ENCODE results near the gene KCTD19.

KCTD19 gene

GRCh38 chr16:67282447-67282805, 44.1 kb downstream of the KCTD19 start:
- no peak for DNase-seq

GRCh38 chr16:67281536-67282446, 44.8 kb downstream of the KCTD19 start:
- no peak for DNase-seq

- DNase-seq: no peak
These were observed 46.2 kb downstream of the KCTD19 start for GRCh38 chr16:67280090-67281015.

- DNase-seq: peak; percentile 88
These were observed 47.0 kb downstream of the KCTD19 start, which contains the start of gene PLEKHG4 for GRCh38 chr16:67279296-67280089. PLEKHG4 (plus strand) TSS chr16:67279532; CDS start chr16:67280045, 513 bp downstream.

GRCh38 chr16:67278773-67279295, 47.7 kb downstream of the KCTD19 start:
- peak; percentile 46 for DNase-seq

- DNase-seq: no peak
These were observed 48.4 kb downstream of the KCTD19 start for GRCh38 chr16:67277999-67278772.

- DNase-seq: no peak
These were observed 49.1 kb downstream of the KCTD19 start for GRCh38 chr16:67277294-67277998.

GRCh38 chr16:67275321-67275720, 51.2 kb downstream of the KCTD19 start:
- no peak for DNase-seq

- no peak for DNase-seq
These were observed 55.1 kb downstream of the KCTD19 start for GRCh38 chr16:67271446-67271845.

- DNase-seq: no peak
These were observed 55.6 kb downstream of the KCTD19 start for GRCh38 chr16:67270931-67271338.

GRCh38 chr16:67269766-67270165, 56.8 kb downstream of the KCTD19 start:
- DNase-seq: no peak

GRCh38 chr16:67268136-67268579, 58.4 kb downstream of the KCTD19 start:
- no peak for DNase-seq

GRCh38 chr16:67265834-67266233, 60.7 kb downstream of the KCTD19 start:
- no peak for DNase-seq

GRCh38 chr16:67264866-67265265, 61.7 kb downstream of the KCTD19 start:
- no peak for DNase-seq

- DNase-seq: no peak
These were observed 62.3 kb downstream of the KCTD19 start for GRCh38 chr16:67264277-67264676.

GRCh38 chr16:67263201-67263600, 63.3 kb downstream of the KCTD19 start:
- no peak for DNase-seq

GRCh38 chr16:67260426-67261063, 66.0 kb downstream of the KCTD19 start:
- peak; percentile 30 for DNase-seq

- DNase-seq: no peak
These were observed 66.8 kb downstream of the KCTD19 start for GRCh38 chr16:67259705-67260104.

GRCh38 chr16:67258161-67258835, 68.2 kb downstream of the KCTD19 start:
- DNase-seq: no peak
